Measurements from ENCODE around the gene LHFPL2. TPM values are rescaled to one million over a fixed set of nuclear protein-coding genes. Genes with fewer than 3 reads are reported as not detected.

The LHFPL2 gene
- total and polyA plus RNA-seq, 9 of the 15 experiments (the other 6 are each of a cell fraction or from before 2014, with no cell fraction given) = 1.0 to 6.6 (median 4.6) TPM

DNA sequence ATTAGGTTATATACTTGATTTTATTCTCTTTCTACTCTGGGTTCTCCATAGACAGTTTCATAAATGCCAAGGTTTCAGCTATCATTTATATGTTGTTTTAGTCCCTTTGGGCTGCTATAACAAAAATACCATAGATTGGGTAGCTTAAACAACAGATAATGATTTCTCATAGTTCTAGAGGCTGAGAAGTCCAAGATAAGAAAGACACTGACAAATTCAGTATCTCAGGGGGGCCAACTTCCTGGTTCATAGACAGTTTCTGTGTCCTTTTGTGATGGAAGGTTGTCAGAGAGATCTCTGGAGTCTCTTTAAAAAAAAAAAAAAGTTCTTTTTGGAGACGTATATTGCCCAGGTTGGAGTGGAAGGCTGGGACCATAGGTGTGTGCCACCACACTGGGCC is 174.8 kb downstream of the LHFPL2 start (continued):
- TF ChIP-seq EP300 (IDR thresholded peaks at IDR 0.05; ENCODE audit: low read length) (peak; percentile 52; the same call in 1 of the 2 replicates), ZNF354B (CRISPR knock-in tag; IDR thresholded peaks at IDR 0.05) (no peak), TAL1 (IDR thresholded peaks at IDR 0.05) (peak; percentile 39; the same call in 1 of the 2 replicates), ARID1B (IDR thresholded peaks at IDR 0.05) (peak; percentile 69)

DNA sequence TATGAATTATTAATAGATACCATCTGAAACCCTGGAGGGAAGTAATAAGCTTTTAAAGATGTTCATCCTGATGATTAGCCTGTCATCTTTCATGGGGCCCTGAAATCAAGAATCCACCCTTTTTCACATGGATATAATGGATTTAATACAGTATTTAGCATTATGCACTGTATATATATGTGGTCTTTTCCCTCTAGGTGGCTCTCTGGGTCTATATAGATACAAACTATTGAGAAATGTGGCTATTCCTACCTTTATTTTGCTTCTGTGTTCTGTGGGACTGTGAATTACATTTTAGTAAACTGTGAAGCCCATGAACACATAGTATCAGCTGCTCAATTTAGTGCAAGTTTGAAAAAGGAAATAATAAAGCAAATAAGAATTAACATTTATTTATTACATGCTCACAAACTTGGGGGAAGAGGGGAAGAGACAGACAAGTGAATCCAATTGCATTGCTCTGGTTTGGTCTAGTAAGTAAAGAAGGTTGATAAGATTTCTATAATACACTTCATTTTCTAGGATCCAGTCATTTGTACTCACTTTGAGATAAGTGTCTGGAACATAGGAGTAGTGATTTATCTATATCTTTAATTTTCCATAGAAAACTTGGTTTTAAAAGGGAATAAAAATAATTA is 176.0 kb downstream of the LHFPL2 start:
- no peak overlapping the region for H2AFZ ChIP-seq (ENCODE audit: low read depth, low read length)
- no peak overlapping the region for H3K4me3 ChIP-seq
- POLR2A ChIA-PET = no interaction called here
- no peaks in the 10 kb centered on the region for H3K27me3 ChIP-seq (ENCODE audit: control insufficient read depth in 2 of 2, insufficient read depth in 2 of 2, low read length in 2 of 2)
- DNase-seq (ENCODE audit: extremely low read depth in 1 of 4, low spot score in 3 of 4) (peak in 2 of 4 experiments; percentile 27 to 45), FAIRE-seq (peak; percentile 46), ATAC-seq (peak; percentile 93)
- intact Hi-C loops (cut with micrococcal nuclease) = loop anchor here (1.0 to 10.0 kb wide), 5 partner anchors 61 to 492 kb away; no protein-coding TSS in a partner anchor
- H3K4me2 ChIP-seq (ENCODE audit: insufficient read depth, low read length) = no peak overlapping the region
- no peaks in the 10 kb centered on the region for H3K9me3 ChIP-seq (replicated peaks; ENCODE audit: control insufficient read depth, insufficient read depth, low read depth, low read length)
- in situ Hi-C loops (cut with MboI) = no loop called here
- no peaks in the 10 kb centered on the region for H3K9me1 ChIP-seq (ENCODE audit: control insufficient read depth, insufficient read depth, low read length)
- H3K9ac ChIP-seq (ENCODE audit: insufficient read depth in 1 of 2, low read depth in 2 of 2, low read length in 2 of 2) = no peak overlapping the region
- CTCF ChIA-PET (ENCODE audit: low intra/inter-chr PET ratio) = interaction anchor here (0.6 to 1.1 kb wide), 3 partner anchors 155 to 418 kb away, joined by 4 read pairs; no protein-coding TSS in a partner anchor
- no peaks in the 10 kb centered on the region for H4K20me1 ChIP-seq (replicated peaks; ENCODE audit: control insufficient read depth, insufficient read depth, low read length)
- no peaks in the 10 kb centered on the region for H3K79me2 ChIP-seq (ENCODE audit: control insufficient read depth, insufficient read depth, low read length)
- H3K36me3 ChIP-seq (ENCODE audit: control insufficient read depth, insufficient read depth, low read length) = no peaks in the 10 kb centered on the region; the same call in 2 of the 3 replicates
- H3K27ac ChIP-seq (ENCODE audit: extremely low read depth, low read depth, low read length) = peak overlapping the region; percentile 26; the same call in 1 of the 3 replicates
- BruUV-seq (replicated peaks) = no TSS peak
- peaks cover 0 to 23% of the 10 kb centered on the region in 2 experiments; a peak in 3 of 5 replicates for H3K4me1 ChIP-seq (replicated peaks in 1 of 2; ENCODE audit: control insufficient read depth in 2 of 2, insufficient read depth in 2 of 2, low read length in 2 of 2)
- TF ChIP-seq ZNF717 (CRISPR knock-in tag; IDR thresholded peaks at IDR 0.05) (no peak), SMC3 (conservative IDR thresholded peaks at IDR 0.05; ENCODE audit: insufficient read depth, low read depth, low read length) (peak; percentile 30; the same call in 1 of the 2 replicates), CEBPG (CRISPR knock-in tag; IDR thresholded peaks at IDR 0.05) (no peak), CEBPG (tag; conservative IDR thresholded peaks at IDR 0.05 in 1 of 2, IDR thresholded peaks at IDR 0.05 in 1 of 2) (peak in 1 of 2 experiments; percentile 70; a peak in 2 of 4 replicates)
- TF ChIP-seq, protein P1, sequence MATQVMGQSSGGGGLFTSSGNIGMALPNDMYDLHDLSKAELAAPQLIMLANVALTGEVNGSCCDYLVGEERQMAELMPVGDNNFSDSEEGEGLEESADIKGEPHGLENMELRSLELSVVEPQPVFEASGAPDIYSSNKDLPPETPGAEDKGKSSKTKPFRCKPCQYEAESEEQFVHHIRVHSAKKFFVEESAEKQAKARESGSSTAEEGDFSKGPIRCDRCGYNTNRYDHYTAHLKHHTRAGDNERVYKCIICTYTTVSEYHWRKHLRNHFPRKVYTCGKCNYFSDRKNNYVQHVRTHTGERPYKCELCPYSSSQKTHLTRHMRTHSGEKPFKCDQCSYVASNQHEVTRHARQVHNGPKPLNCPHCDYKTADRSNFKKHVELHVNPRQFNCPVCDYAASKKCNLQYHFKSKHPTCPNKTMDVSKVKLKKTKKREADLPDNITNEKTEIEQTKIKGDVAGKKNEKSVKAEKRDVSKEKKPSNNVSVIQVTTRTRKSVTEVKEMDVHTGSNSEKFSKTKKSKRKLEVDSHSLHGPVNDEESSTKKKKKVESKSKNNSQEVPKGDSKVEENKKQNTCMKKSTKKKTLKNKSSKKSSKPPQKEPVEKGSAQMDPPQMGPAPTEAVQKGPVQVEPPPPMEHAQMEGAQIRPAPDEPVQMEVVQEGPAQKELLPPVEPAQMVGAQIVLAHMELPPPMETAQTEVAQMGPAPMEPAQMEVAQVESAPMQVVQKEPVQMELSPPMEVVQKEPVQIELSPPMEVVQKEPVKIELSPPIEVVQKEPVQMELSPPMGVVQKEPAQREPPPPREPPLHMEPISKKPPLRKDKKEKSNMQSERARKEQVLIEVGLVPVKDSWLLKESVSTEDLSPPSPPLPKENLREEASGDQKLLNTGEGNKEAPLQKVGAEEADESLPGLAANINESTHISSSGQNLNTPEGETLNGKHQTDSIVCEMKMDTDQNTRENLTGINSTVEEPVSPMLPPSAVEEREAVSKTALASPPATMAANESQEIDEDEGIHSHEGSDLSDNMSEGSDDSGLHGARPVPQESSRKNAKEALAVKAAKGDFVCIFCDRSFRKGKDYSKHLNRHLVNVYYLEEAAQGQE (IDR thresholded peaks at IDR 0.05; ENCODE audit: borderline replicate concordance) = peak; percentile 73; the same call in 1 of the 2 replicates
- TF ChIP-seq, protein P1 (CRISPR knock-in tag; IDR thresholded peaks at IDR 0.05; ENCODE audit: low read depth) = no peak

Data from K562 (cell line).